ENCODE results near the gene MAP2K5.
A peak's percentile ranks its signal among the peaks of the same experiment; 100 is the strongest.

The MAP2K5 gene

GRCh38 chr15:67762610-67763368 lies 220.3 kb downstream of the MAP2K5 start:
- peak; percentile 43 for DNase-seq

- DNase-seq: no peak
Observed at GRCh38 chr15:67765701-67766100, 223.2 kb downstream of the MAP2K5 start.

- DNase-seq: no peak
Observed at GRCh38 chr15:67766968-67767367, 224.5 kb downstream of the MAP2K5 start.

GRCh38 chr15:67768313-67768977 lies 225.9 kb downstream of the MAP2K5 start:
- no peak for DNase-seq

GRCh38 chr15:67769497-67770357 lies 227.2 kb downstream of the MAP2K5 start:
- no peak for DNase-seq

GRCh38 chr15:67770358-67770628 lies 227.8 kb downstream of the MAP2K5 start:
- no peak for DNase-seq

- no peak for DNase-seq
Observed at GRCh38 chr15:67771189-67771800, 228.8 kb downstream of the MAP2K5 start.

GRCh38 chr15:67774626-67775025 lies 232.1 kb downstream of the MAP2K5 start:
- no peak for DNase-seq

GRCh38 chr15:67775250-67775649 lies 232.7 kb downstream of the MAP2K5 start:
- DNase-seq: no peak

- DNase-seq: no peak
Observed at GRCh38 chr15:67775998-67776397, 233.5 kb downstream of the MAP2K5 start.

GRCh38 chr15:67776600-67776999 lies 234.1 kb downstream of the MAP2K5 start:
- DNase-seq: no peak

- no peak for DNase-seq
Observed at GRCh38 chr15:67777071-67777470, 234.6 kb downstream of the MAP2K5 start.

- DNase-seq: no peak
Observed at GRCh38 chr15:67777773-67778172, 235.3 kb downstream of the MAP2K5 start.

GRCh38 chr15:67778968-67779548 lies 236.6 kb downstream of the MAP2K5 start:
- DNase-seq: no peak

GRCh38 chr15:67779549-67780111 lies 237.1 kb downstream of the MAP2K5 start:
- no peak for DNase-seq

- DNase-seq: no peak
Observed at GRCh38 chr15:67781061-67781460, 238.6 kb downstream of the MAP2K5 start.

- DNase-seq: no peak
Observed at GRCh38 chr15:67781907-67782690, 239.6 kb downstream of the MAP2K5 start.

- no peak for DNase-seq
Observed at GRCh38 chr15:67782691-67782991, 240.1 kb downstream of the MAP2K5 start.

GRCh38 chr15:67783303-67783702 lies 240.8 kb downstream of the MAP2K5 start:
- DNase-seq: peak; percentile 45

GRCh38 chr15:67784090-67784781 lies 241.7 kb downstream of the MAP2K5 start:
- no peak for DNase-seq

- DNase-seq: no peak
Observed at GRCh38 chr15:67784856-67785430, 242.4 kb downstream of the MAP2K5 start.
